Measurements from ENCODE around the gene SH3GLB1. TPM values are rescaled to one million over a fixed set of nuclear protein-coding genes. Genes with fewer than 3 reads are reported as not detected.

SH3GLB1 gene
- total and polyA plus RNA-seq, 9 of the 15 experiments (the other 6 are each of a cell fraction or from before 2014, with no cell fraction given), result 8.6 to 34.2 (median 24.2) TPM

DNA sequence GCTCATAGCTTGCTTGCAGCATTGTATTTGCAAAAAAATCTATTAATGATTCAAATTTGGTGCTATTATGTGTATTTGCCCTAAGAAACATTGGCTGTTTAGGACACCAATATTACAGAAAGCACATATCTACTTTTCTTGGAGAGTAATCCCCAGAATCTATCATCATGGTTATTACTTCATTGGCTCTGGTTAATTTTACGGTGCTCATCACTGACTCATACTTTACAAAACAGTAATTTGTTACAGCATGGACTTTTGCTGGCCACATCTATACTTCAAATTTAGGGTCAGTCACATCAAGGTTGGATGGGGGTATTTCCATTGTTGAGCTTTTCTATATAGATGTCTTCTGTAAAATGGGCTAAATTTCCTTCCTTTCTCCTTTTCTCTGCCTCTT lies 45.7 kb downstream of the SH3GLB1 start (continued):
- no peak for TF ChIP-seq ZNF507 (tag; conservative IDR thresholded peaks at IDR 0.05)
- no peak for TF ChIP-seq RFX1 (IDR thresholded peaks at IDR 0.05)
- no peak for TF ChIP-seq NCOA2 (IDR thresholded peaks at IDR 0.05; ENCODE audit: partially characterized antibody in 2 of 2)
- no peak for TF ChIP-seq LCOR (CRISPR knock-in tag; IDR thresholded peaks at IDR 0.05)
- no peak for TF ChIP-seq GATAD2B (IDR thresholded peaks at IDR 0.05; ENCODE audit: borderline replicate concordance)
- no peak for TF ChIP-seq DMBX1 (CRISPR knock-in tag; IDR thresholded peaks at IDR 0.05; ENCODE audit: borderline replicate concordance)
- TF ChIP-seq ETV1 (tag; conservative IDR thresholded peaks at IDR 0.05; ENCODE audit: low read depth), result no peak

DNA sequence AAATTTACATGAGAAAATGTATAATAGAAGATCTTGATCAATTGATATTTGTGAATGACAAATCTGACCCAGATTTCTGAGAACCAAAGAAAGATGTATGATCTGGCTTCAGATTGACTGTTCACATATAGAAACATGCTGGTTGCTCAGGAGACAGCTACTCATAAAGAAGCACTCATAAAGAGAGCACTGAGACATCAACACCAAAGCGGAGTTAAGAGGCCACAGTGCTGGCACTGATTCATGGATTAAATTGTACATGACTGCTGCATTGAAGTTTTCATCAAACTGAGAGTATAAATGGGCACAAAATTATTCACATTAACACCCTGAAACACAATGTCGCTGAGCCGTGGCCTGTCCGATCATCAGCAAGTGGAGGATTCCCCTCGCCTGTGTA lies 46.2 kb downstream of the SH3GLB1 start:
- no peak for FAIRE-seq
- H2AFZ ChIP-seq (ENCODE audit: low read depth, low read length), result no peak overlapping the region
- ChIA-PET CTCF (ENCODE audit: low intra/inter-chr PET ratio) (interaction anchor here (0.6 kb wide), 1 partner anchor 12 kb away, joined by 3 read pairs; no protein-coding TSS in a partner anchor), POLR2A (no interaction called here)
- no peak overlapping the region for H3K4me3 ChIP-seq
- 57% methylated on average over 5 of the region's 5 CpGs for WGBS (ENCODE audit: insufficient coverage, low coverage, missing lambda C conversion rate)
- no peak for DNase-seq (ENCODE audit: extremely low read depth in 1 of 4, low spot score in 3 of 4)
- no peaks in the 10 kb centered on the region for H3K9me1 ChIP-seq (ENCODE audit: control insufficient read depth, insufficient read depth, low read length)
- no peak for ATAC-seq
- no peak overlapping the region for H3K27ac ChIP-seq (ENCODE audit: extremely low read depth, low read depth, low read length)
- H3K4me1 ChIP-seq (replicated peaks in 1 of 2; ENCODE audit: control insufficient read depth in 2 of 2, insufficient read depth in 2 of 2, low read length in 2 of 2), result peaks cover 1 to 4% of the 10 kb centered on the region in 2 experiments; a peak in 2 of 5 replicates
- no peak overlapping the region for H3K9ac ChIP-seq (ENCODE audit: insufficient read depth in 1 of 2, low read depth in 2 of 2, low read length in 2 of 2)
- H3K9me3 ChIP-seq (replicated peaks; ENCODE audit: control insufficient read depth, insufficient read depth, low read depth, low read length), result no peaks in the 10 kb centered on the region
- in situ Hi-C loops (cut with MboI) (no loop called here), intact Hi-C loops (cut with micrococcal nuclease) (loop anchor here (5.0 kb wide), 1 partner anchor 248 kb away; no protein-coding TSS in a partner anchor)
- no TSS peak for BruUV-seq (replicated peaks)
- H3K27me3 ChIP-seq (ENCODE audit: control insufficient read depth in 2 of 2, insufficient read depth in 2 of 2, low read length in 2 of 2), result peaks cover 3 to 8% of the 10 kb centered on the region in 2 experiments; a peak in 4 of 5 replicates
- no peak overlapping the region for H3K4me2 ChIP-seq (ENCODE audit: insufficient read depth, low read length)
- no peaks in the 10 kb centered on the region for H4K20me1 ChIP-seq (replicated peaks; ENCODE audit: control insufficient read depth, insufficient read depth, low read length)
- H3K79me2 ChIP-seq (ENCODE audit: control insufficient read depth, insufficient read depth, low read length), result no peaks in the 10 kb centered on the region
- no peaks in the 10 kb centered on the region for H3K36me3 ChIP-seq (ENCODE audit: control insufficient read depth, insufficient read depth, low read length)
- no peak for TF ChIP-seq ZC3H8 (IDR thresholded peaks at IDR 0.05)
- TF ChIP-seq BHLHE40 (IDR thresholded peaks at IDR 0.05; ENCODE audit: low read length), result no peak
- TF ChIP-seq, protein P1, sequence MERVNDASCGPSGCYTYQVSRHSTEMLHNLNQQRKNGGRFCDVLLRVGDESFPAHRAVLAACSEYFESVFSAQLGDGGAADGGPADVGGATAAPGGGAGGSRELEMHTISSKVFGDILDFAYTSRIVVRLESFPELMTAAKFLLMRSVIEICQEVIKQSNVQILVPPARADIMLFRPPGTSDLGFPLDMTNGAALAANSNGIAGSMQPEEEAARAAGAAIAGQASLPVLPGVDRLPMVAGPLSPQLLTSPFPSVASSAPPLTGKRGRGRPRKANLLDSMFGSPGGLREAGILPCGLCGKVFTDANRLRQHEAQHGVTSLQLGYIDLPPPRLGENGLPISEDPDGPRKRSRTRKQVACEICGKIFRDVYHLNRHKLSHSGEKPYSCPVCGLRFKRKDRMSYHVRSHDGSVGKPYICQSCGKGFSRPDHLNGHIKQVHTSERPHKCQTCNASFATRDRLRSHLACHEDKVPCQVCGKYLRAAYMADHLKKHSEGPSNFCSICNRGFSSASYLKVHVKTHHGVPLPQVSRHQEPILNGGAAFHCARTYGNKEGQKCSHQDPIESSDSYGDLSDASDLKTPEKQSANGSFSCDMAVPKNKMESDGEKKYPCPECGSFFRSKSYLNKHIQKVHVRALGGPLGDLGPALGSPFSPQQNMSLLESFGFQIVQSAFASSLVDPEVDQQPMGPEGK (CRISPR knock-in tag; IDR thresholded peaks at IDR 0.05; ENCODE audit: borderline replicate concordance), result no peak
- no peak for TF ChIP-seq PHB2 (IDR thresholded peaks at IDR 0.05; ENCODE audit: low read depth)
- no peak for TF ChIP-seq CCNT2 (IDR thresholded peaks at IDR 0.05; ENCODE audit: borderline replicate concordance, extremely low read depth, insufficient read length, low read depth, low read length)
- no peak for TF ChIP-seq ZZZ3 (IDR thresholded peaks at IDR 0.05)
- TF ChIP-seq, protein P2, sequence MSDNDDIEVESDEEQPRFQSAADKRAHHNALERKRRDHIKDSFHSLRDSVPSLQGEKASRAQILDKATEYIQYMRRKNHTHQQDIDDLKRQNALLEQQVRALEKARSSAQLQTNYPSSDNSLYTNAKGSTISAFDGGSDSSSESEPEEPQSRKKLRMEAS (CRISPR knock-in tag; IDR thresholded peaks at IDR 0.05), result no peak
- TF ChIP-seq ZNF830 (CRISPR knock-in tag; IDR thresholded peaks at IDR 0.05), result no peak
- no peak for TF ChIP-seq MAFG (tag; conservative IDR thresholded peaks at IDR 0.05)
- TF ChIP-seq FOXP1 (CRISPR knock-in tag; IDR thresholded peaks at IDR 0.05), result no peak

Data from K562 (cell line).